RWPE1 (cell line): ENCODE measurements around the gene EXOC3L4.

Source experiments
- CTCF ChIA-PET: fragments of 350-600 bp; sonication (Branson Sonifier 250); formaldehyde crosslinking; extraction: SDS; loops from one replicate; lab custom pipeline; 2021; lab: Yijun Ruan, JAX
- POLR2A ChIA-PET: fragments of 400-600 bp; formaldehyde crosslinking; extraction: SDS; loops from one replicate; lab custom pipeline; 2020; ENCODE audit warnings: antibody characterized with exemption; ENCODE audit not compliant: low non-redundant PET; lab: Yijun Ruan, JAX
- DNase-seq: peaks from one replicate; pipeline ENCODE4 v3.0.0; 2012; ENCODE audit warnings: low spot score
- H3K27ac ChIP-seq: fragments of 450-650 bp; 2 replicates; pipeline ENCODE4 v1.5.1; 2017
- CTCF ChIP-seq: fragments of 450-650 bp; conservative IDR thresholded peaks from 2 replicates; pipeline ENCODE4 v1.5.1; 2017; ENCODE audit warnings: low read depth, mild to moderate bottlenecking

EXOC3L4 gene

DNA sequence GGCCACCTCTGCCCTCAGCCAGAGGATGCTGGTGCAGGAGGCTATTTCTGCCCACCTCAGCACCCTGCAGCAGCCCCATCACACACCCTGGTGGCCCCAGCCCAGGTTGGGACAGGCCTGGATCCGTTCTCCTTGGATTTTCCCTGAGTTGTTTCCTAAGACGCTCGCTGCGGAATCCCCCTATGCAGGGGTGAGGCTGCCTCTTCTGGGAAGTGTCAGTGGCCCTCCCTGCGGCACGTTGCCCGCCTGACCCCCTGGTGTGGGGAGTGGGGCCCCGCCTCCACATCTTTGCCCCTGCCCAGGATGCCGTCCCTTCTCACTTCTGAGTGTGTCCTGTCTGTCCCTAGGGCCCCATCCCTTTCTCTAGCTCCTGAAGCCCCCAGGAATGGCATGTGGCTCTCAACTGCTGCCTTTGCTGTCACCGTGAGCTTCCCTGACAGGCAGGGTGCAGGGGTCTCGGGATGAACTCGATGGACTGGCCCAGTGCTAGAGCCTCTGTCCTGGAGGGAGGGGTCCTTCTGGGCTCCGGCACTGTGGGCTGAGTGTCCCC lies 594 bp upstream of the EXOC3L4 start:
- TF ChIP-seq CTCF = no peak
- H3K27ac ChIP-seq = peak overlapping the region; percentile 3; the same call in 1 of the 2 replicates
- POLR2A ChIA-PET = no interaction called here
- DNase-seq = no peak
- CTCF ChIA-PET = interaction anchor here (0.6 to 1.1 kb wide), 3 partner anchors 11 to 199 kb away, joined by 3 read pairs; no protein-coding TSS in a partner anchor

GRCh38 chr14:103095210-103095778 lies 769 bp downstream of the EXOC3L4 start:
- no peak overlapping the region for H3K27ac ChIP-seq
- no peak for TF ChIP-seq CTCF
- POLR2A ChIA-PET = interaction anchor here (0.6 kb wide), 1 partner anchor 182 kb away, joined by 7 read pairs; no protein-coding TSS in a partner anchor
- CTCF ChIA-PET = interaction anchor here (0.6 to 1.1 kb wide), 4 partner anchors 10 to 148 kb away, joined by 3 to 6 read pairs (median 3); no protein-coding TSS in a partner anchor
- no peak for DNase-seq

- POLR2A ChIA-PET = no interaction called here
Observed at GRCh38 chr14:103096387-103096786, 1.9 kb downstream of the EXOC3L4 start.

GRCh38 chr14:103097244-103097993 lies 2.9 kb downstream of the EXOC3L4 start:
- no peak for DNase-seq
- POLR2A ChIA-PET = no interaction called here
- TF ChIP-seq CTCF = no peak
- no peak overlapping the region for H3K27ac ChIP-seq
- CTCF ChIA-PET = interaction anchor here (0.7 kb wide), 1 partner anchor 178 kb away, joined by 3 read pairs; no protein-coding TSS in a partner anchor

More at GRCh38 chr14:103096387-103096786, 1.9 kb downstream of the EXOC3L4 start:
- CTCF ChIA-PET = interaction anchor here (0.9 kb wide), 1 partner anchor 9 kb away, joined by 6 read pairs; no protein-coding TSS in a partner anchor
- DNase-seq = no peak
- no peak overlapping the region for H3K27ac ChIP-seq
- no peak for TF ChIP-seq CTCF

DNA sequence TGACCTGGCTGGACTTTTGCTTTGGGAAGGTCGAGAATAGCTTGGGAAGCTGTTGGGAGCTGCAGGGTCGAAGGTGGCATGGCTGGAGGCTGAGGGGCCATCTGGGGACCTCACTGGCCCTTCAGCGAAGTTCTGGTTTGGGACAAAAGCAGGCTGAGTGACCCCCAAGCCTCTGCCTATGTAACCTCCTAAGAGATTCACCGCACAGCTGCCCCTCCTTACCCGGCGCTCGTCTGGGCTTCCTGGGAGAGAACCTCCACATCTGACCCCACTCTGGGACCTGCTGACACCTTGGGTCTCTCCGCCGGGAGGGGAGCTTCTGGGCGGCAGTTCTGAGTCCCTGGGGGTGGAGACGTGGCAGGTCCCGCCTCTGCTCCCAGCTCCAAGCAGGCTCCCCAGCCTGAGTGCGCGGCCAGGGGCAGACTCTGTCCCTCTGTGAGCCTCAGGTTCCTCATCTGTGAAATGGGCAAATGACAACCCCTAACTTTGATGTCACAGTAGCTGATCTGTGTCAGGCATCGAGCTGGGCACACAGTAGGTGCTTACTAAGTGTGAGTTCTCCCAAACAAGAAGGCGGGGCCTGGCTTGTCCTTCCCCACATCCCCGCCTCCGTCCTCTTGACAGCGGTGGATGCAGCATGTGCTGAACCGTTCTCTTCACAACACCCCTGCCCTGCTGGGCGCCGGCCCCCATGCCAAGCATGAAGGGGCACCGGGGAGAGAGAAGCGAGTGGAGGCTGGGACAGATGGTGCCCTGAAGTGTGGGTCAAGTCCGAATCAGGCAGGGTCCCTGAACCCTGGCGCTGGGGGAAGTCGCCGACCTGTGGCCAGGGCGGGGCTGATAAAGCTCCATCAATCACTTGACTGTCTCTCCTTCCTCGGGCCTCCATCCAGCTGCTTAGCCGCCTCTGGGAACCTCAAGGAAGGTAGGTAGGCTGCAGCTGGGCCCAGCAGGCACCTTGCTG lies 3.8 kb downstream of the EXOC3L4 start:
- TF ChIP-seq CTCF = no peak
- CTCF ChIA-PET = interaction anchor here (0.6 to 0.7 kb wide), 2 partner anchors 177 to 236 kb away, joined by 3 read pairs; partner anchors contain the start of gene EIF5
- POLR2A ChIA-PET = no interaction called here
- H3K27ac ChIP-seq = no peak overlapping the region
- DNase-seq = no peak
